ENCODE data around the gene RBM23.

RBM23 gene

GRCh38 chr14:22871224-22872032, 47.5 kb downstream of the RBM23 start, which contains the start of gene LRP10 (continued):
- TF ChIP-seq ZNF280D (tag by site-specific recombination; IDR thresholded peaks at IDR 0.05) (no peak), OSR2 (tag by site-specific recombination; IDR thresholded peaks at IDR 0.05) (peak; percentile 59), ZNF639 (tag by site-specific recombination; IDR thresholded peaks at IDR 0.05) (no peak; the same call in 1 of the 2 replicates), PBX3 (CRISPR knock-in tag; IDR thresholded peaks at IDR 0.05) (no peak; the same call in 1 of the 2 replicates), ZNF549 (tag by site-specific recombination; IDR thresholded peaks at IDR 0.05) (no peak), ZSCAN18 (tag by site-specific recombination; IDR thresholded peaks at IDR 0.05) (no peak), ZNF571 (tag by site-specific recombination; IDR thresholded peaks at IDR 0.05) (no peak), ZNF701 (tag by site-specific recombination; IDR thresholded peaks at IDR 0.05) (no peak), ATF2 (tag by site-specific recombination; IDR thresholded peaks at IDR 0.05; ENCODE audit: low read depth) (no peak), ZNF211 (tag by site-specific recombination; IDR thresholded peaks at IDR 0.05; ENCODE audit: low read depth) (no peak), ZNF18 (tag by site-specific recombination; IDR thresholded peaks at IDR 0.05) (no peak), ZNF514 (tag by site-specific recombination; IDR thresholded peaks at IDR 0.05) (no peak), ZXDB (tag by site-specific recombination; IDR thresholded peaks at IDR 0.05) (peak; percentile 79; the same call in 1 of the 2 replicates), HIC1 (tag by site-specific recombination; IDR thresholded peaks at IDR 0.05) (peak; percentile 87), ZNF148 (tag by site-specific recombination; IDR thresholded peaks at IDR 0.05; ENCODE audit: borderline replicate concordance) (no peak), ZNF626 (tag by site-specific recombination; IDR thresholded peaks at IDR 0.05) (no peak), ZNF404 (tag by site-specific recombination; IDR thresholded peaks at IDR 0.05) (no peak), TRIM28 (IDR thresholded peaks at IDR 0.05; ENCODE audit: borderline replicate concordance, low read length) (0 out of 2 replicates have a peak, but pooled peaks have one; percentile 46), ZNF658 (tag by site-specific recombination; IDR thresholded peaks at IDR 0.05) (no peak), ZFHX2 (tag by site-specific recombination; conservative IDR thresholded peaks at IDR 0.05) (peak; percentile 80), ZFP69B (tag by site-specific recombination; IDR thresholded peaks at IDR 0.05) (peak; percentile 28; the same call in 1 of the 2 replicates), ZNF510 (tag by site-specific recombination; IDR thresholded peaks at IDR 0.05; ENCODE audit: insufficient replicate concordance) (no peak), ZBTB48 (tag by site-specific recombination; IDR thresholded peaks at IDR 0.05) (peak; percentile 99)
